ENCODE data around the gene IGF1.
"Not testable (repeated sequence)": the region's sequence is repeated elsewhere in the genome, so short reads cannot be mapped to it uniquely, and the experiment has no call there.

The IGF1 gene

DNA sequence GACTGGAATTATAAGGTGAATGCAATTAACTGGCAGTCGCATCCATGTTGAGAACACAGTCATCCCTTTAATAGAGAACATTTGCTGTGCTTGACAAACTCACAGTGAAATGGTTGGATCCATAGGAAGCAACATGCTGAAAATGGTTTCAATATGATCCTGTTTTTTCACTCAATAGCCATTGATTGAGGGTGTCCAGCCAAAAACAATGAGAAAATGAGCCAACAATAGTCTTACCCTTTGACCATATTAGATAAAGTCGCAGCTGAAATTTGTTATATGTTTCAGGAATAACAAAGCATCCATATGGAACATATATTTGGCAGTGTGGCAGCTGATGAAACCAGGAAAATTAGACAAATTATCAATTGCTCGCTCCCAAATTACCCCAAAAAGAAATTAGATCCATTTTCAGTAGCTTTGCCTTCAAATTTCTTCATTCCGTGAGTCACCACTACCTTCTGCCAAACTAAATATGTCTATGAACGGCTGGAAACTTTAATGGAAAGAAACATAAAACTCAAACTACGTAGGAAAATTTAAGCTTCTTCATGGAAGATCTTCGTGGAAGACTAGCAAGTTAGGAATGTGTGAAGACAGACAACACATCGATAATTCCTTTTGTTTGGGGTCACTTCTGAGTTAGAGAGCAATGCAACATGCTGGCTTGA lies 17.4 kb downstream of the IGF1 start:
- DNase-seq (ENCODE audit: low read depth in 3 of 3, low spot score in 1 of 3): no peak

DNA sequence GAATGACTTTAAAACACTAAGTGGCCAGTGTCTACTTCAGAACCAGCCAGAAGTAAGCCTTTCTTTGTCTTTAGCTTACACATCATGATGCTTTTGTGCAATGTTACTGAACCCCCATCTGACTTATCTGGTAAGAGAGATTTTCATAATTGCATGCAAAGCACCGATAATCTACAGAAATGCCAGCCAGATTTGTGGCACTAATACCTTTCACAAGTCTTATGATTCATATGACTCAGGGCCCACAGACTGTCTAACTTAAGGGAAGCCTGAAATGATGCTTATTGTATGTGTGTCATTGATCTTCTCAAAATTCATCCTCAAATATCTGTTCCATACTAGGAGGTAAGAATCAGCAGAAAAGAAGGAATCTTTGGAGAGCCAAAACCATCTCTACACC lies 18.0 kb downstream of the IGF1 start:
- no peak for DNase-seq (ENCODE audit: low read depth in 3 of 3, low spot score in 1 of 3)

DNA sequence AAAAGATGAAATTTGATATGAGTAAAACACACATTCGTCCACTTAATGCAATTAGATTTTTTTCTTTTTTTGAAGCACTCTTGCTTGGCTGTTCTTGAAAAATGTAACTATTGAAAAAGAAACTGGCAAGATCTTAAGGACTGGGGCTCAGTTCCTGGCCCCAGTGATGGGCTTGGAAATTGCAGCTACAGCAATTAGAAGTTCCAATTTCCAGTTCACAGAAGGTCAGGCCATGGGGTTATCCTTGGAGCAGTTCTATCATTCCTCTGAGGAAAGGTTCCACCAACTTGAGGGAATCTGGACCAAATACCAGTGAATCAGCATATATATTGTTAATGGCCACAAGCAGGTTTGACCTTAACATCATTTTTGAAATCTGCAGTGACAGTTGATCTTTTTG lies 18.9 kb downstream of the IGF1 start:
- no peak for DNase-seq (ENCODE audit: low read depth in 3 of 3, low spot score in 1 of 3)

DNA sequence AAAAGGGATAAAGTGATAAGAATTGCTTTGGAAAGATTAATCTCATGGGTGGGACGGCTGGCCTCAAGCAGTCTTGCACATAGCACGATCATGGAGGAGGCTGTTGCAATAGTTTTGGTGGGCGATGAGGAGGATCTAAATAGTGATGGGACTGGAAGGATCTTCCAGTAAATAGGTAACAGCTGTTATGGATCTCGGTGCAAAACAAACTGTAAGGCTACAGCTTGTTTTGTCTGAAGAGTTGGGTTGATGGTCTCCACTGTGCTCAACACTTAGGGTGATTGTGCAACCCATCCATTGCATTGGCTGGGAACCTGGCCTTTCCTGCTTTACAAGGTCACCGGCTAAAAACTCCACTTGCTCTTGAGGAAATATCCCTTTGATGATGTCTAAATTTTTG lies 21.0 kb downstream of the IGF1 start:
- no peak for DNase-seq (ENCODE audit: low read depth in 3 of 3, low spot score in 1 of 3)

DNA sequence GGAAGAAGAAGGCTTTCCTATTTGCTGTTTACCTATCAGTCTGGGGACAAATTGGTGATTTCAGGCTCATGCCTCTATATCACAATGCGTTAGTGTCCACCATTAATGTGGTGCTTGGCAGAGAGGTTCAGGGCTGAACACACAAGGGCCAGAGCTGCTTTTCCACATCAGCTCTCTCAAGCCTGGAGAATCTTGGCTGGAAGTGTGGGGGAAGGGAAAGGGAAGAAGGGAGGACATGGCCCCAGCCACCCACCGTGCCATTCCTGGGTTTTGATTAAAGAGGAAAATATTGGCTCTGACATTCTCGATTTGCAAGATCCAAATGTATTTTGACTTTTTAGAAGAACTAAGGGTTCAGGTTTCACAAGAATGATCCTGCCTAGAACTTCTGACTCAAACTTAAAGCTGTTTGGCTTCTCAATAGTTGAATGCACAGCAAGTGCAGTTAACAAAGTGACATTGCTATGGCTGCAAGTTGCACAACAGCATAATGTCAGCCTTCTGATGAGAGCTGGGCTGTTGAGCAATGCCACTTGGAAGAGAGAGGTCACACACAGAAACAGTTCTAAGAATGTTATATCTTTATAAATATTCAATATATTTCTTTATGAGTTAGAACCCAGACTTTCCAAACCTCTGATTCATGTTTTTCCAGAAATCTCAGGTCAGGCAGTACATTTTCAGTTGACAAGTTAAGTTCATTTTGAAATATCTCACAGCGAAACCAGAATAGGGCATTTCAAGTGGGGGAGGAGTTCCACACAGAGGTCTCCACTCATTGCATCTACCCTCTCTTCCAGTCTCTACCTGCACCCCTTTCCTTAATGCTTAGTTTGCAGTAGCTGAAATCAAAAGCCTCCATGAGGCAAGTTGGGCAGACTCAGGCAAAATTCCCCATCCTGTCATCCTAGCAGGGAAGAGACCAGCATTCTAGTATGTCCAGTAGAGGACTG lies 25.3 kb downstream of the IGF1 start:
- no peak for DNase-seq (ENCODE audit: low read depth in 3 of 3, low spot score in 1 of 3)

DNA sequence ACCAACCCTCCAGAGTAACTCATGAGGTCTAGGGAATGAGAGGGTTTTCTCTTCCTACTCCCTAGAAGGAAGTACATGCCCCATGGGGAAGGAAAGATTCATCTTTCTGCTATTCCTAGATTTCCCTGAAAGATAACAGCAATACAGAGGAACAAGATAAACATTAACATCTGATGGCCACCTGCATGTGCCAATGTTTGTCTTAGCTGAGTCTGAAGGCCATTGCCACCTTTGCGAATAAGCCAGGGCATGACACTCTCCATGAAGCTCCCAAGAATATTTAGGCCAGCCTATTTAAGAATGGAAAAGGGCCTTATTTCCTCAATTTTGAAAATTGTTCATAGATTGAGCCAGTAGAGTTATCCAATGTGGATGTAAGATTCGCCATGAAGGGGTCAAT lies 26.0 kb downstream of the IGF1 start:
- no peak for DNase-seq (ENCODE audit: low read depth in 3 of 3, low spot score in 1 of 3)

DNA sequence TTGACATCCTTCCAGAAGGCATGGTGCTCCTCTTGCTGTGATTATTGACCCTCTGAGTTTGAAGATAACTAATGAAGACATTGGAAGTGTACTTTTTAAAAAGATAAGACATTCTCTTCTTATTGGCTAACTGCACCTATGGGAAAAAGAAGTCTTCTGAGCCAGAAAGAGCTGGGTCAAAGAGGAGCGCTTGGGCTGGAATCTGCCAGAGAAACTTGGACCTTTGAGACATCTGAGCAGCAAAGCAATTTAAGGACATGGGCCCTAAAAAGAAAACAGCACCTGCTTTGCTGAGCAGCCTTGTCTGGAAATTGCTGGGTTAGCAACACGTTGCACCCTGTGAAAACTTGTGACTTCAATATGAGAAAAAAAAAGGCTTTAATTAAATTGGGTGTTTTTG lies 27.8 kb downstream of the IGF1 start:
- DNase-seq (ENCODE audit: low read depth in 3 of 3, low spot score in 1 of 3): no peak

DNA sequence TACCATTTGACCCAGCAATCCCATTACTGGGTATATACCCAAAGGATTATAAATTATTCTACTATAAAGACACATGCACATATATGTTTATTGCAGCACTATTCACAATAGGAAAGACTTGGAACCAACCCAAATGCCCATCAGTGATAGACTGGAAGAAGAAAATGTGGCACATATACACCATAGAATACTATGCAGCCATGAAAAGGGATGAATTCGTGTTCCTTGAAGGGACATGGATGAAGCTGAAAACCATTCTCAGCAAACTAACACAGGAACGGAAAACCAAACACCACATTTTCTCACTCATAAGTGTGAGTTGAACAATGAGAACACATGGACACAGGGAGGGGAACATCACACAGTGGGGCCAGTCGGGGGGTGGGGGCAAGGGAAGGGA lies 31.3 kb downstream of the IGF1 start:
- DNase-seq (ENCODE audit: low read depth in 3 of 3, low spot score in 1 of 3): not testable (repeated sequence)

DNA sequence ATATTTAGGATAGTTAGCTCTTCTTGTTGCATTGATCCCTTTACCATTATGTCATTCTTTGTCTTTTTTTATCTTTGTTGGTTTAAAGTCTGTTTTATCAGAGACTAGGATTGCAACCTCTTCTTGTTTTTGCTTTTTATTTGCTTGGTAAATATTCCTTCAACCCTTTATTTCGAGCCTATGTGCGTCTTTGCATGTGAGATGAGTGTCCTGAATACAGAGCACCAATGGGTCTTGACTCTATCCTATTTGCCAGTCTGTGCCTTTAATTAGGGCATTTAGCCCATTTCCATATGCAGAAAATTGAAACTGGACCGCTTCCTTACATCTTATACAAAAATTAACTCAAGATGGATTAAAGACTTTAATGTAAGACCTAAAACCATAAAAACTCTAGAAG lies 32.9 kb downstream of the IGF1 start:
- DNase-seq (ENCODE audit: low read depth in 3 of 3, low spot score in 1 of 3): not testable (repeated sequence)

DNA sequence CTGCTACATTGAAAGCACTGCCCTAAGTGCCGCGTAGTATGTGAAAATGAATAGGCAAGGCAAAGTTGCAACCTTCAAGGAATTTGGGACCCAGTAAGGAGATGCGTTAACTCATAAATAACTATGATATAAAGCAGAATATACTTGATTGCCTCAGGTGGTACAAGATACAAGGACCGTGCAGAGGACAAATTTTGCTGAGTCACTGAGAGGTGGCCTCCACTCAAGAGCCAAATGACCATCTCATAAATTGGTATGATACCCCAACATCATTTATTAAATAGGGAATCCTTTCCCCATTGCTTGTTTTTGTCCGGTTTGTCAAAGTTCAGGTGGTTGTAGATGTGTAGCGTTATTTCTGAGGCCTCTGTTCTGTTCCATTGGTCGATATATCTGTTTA lies 35.7 kb downstream of the IGF1 start:
- no peak for DNase-seq (ENCODE audit: low read depth in 3 of 3, low spot score in 1 of 3)

DNA sequence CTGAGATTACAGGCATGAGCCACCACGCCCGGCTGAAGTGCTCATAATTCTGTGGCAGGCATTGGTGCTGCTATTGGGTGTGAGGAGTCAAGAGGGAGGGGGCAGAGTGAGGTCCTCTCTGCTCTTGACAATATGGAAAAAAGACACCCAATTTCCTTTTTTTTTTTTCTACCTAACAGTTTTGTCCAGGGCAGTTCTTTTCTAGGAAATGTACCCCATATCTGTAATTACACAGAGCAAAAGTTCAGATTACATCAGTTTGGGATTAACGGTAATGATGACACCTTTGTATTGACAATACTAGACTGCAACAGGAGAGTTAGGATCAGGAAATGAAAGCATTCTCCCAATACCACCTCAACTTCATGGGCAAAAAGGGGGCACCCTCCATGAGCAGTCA lies 36.3 kb downstream of the IGF1 start:
- DNase-seq (ENCODE audit: low read depth in 3 of 3, low spot score in 1 of 3): no peak

DNA sequence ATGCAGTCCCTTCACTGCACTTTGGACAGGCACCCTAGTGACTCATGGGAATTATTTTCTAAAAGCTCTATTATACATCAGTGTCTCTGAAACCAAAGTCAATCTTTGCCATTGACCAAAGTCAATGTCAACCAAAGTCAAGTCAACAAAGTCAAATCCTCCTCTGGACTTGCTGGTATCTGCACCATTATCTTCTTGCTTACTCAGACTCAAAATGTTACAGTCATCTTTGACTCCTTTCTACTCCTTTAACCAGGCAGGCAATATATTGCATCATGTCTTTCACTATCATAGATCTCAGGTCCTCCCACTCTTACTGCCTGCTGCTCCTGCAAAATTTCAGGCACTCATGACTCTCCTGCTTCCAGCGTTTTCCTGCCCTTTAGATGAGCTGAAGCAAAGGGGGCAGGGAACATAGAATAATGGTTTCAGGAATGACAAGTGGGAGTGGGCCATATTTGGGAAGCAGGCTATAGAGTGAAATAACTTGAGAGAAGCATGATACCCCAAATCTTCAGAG lies 39.2 kb downstream of the IGF1 start:
- no peak for DNase-seq (ENCODE audit: low read depth in 3 of 3, low spot score in 1 of 3)

DNA sequence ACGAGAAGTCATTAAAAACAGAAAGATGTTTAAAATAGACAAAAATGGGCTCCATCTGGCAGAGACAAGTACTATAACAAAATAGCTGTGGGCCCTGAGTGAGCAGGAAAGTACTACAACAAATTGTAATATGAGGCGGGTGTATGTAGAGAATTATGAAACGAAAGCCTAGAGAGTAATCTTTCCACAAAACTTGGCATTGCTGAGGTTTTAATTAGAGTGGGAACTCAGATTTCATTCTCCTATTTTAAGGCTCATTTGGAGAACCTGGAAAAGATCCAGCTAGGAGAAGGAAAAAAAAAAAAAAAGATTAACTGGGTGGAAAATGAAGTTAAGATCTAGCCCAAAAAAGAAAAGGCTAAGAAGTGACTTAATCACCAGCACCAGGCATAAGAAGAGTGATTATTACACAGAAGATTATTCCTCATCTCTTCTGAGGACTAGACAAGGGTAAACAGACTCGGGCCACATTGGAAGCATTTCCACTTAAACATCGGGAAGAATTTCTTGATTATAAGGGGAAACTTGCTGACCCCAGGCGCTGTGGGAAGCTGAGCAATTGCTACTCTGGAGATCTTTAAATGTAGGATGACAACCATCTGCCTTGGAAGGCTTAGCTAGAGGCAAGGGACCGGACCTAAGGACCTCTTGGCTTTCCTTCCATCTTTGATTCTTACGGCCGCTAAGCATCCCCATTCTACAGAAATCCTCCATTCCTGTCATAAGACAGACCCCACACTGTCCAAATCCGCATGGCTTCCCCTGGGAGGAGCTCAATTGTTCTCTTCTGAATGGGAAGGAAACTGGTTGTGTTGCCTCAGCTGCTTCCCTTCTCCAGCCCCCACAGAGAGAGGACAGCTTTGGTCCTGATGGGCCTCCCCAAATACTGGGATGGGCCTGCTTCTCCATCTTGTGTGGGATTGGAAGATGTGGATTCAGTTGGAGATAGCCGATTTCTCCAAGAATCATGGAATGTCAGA lies 40.6 kb downstream of the IGF1 start:
- no peak for DNase-seq (ENCODE audit: low read depth in 3 of 3, low spot score in 1 of 3)

DNA sequence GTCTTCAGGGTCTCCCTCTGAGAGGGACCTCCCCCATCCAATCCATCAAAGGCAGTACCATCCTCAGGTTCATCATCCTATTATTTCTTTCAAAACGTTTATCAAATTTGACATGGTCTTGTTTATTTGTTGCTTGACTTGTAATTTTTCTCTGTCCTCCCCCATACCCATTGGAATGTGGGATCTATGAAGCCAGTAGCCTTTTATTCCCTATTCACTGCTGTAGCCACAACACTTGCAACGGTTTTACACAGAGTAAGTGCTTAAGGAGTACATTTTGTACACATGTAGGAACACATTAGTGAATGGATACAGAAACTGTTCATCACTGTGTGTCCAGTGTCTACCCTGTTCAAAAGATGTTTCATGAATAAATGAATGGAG lies 41.5 kb downstream of the IGF1 start:
- no peak for DNase-seq (ENCODE audit: low read depth in 3 of 3, low spot score in 1 of 3)

DNA sequence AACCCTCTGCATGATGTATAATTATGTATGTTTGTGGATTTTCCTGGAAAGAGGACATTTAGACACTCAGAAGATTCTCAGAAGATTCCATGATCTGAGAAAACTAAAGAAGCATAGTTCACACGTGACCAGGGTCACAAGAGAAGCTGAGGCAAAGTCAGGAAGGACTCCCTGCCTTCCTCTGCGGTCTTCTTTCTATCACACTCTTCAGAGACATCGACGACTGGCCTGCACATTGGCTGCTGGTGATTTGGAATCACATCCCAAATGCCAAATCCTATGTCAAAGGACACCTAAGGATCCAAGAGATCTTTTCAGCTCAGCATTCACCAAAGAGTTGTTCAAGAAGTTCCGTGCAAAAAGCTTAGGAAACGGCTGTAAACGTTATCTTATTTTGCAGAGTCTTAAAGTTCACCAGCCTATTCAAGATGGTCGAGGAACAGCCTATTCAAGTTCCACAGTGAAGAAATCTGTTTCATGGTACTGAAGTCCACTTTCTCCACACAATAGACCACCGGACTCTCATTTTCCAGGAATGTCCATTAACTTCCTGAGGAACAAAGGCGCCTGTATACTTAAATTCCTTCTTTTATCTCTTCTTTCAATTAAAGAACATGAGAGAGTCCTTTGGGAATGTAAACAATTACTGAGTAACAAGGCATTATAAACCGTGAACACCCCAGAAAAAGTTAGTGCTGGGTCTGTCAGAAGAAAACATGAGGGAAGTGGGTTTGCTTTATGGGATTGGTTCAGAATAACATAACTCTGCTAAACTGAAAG lies 42.1 kb downstream of the IGF1 start:
- DNase-seq (ENCODE audit: low read depth in 3 of 3, low spot score in 1 of 3): no peak

DNA sequence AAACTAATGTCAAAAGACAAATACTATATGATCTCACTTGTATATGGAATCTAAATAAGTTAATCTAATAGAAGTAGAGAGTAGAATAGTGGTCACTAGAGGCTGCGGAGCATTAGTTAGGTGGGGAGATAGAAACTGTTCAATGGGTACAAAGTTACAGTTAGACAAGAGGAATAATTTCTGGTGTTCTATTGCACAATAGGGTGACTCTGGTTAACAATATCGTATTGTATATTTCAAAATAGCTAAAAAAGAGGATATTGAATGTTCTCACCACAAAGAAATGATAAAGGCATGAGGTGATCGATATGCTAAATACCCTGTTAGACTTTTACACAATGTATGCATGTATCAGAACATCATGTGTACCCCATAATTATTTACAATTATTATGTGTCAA lies 42.9 kb downstream of the IGF1 start:
- no peak for DNase-seq (ENCODE audit: low read depth in 3 of 3, low spot score in 1 of 3)

DNA sequence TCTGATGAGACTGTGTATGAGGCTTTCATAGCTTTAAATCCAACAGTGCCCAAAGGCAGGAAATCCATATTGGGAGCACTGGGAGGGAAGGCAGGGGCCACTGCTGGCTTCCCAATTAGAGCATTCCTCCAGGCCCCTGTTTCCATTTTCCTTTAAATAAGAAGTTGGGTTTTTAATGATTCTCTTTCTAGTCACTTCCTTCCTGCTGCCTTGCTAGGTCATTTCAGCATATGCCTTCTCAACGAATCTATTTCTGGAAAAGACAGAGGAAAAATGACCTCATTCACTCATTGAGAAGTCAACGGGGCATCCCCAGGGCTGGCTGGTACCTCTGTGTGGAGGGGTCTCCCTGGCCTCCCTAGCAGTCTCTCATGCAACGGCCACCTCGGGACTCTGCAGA lies 43.5 kb downstream of the IGF1 start:
- DNase-seq (ENCODE audit: low read depth in 3 of 3, low spot score in 1 of 3): no peak

DNA sequence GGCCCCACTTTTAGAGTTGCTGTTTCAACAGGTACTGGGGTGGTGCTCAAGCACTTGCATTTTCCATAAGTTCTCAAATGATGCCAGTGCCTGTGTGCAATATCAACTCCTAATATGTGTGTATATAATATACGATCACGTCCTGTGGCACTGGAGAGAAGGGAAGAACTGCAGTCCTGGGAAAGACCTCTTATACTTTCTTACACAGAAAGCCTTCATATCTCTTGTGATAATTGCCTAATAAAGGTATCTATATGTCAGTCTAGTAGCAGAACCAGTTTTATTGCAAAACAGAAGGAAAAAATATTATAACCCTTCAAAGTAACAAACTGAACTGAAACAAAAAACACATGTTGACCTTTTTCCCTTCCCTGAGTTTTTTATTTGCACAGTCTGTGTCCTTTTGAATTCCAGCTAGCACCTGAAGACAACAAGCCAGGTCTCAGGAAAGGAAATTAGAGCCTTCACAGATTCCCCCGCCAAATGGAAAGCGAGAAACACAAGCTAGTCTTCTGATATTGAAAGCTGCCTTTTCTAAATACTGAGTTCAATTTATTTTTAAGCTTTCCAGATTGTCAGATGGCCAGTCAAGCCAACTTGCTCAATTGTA lies 44.4 kb downstream of the IGF1 start:
- no peak for DNase-seq (ENCODE audit: low read depth in 3 of 3, low spot score in 1 of 3)

DNA sequence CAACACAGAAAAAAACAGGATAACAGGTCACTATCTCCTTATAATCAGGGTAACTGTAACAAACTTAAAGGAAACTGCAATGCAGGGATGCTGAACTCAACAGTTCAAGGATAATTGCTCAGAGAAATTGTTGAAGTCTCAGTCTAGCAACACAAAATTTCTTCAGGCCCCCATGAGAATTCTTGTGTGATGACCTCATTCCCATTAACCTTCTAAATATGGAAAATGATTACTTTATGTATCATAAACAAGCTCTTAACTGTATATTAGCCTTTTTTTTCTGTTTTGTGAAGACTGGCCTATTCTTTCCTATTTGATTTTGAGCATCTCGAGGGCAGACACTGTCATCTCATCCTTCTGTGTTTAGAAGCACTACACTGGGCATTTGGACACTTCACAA lies 47.1 kb downstream of the IGF1 start:
- DNase-seq (ENCODE audit: low read depth in 3 of 3, low spot score in 1 of 3): no peak

DNA sequence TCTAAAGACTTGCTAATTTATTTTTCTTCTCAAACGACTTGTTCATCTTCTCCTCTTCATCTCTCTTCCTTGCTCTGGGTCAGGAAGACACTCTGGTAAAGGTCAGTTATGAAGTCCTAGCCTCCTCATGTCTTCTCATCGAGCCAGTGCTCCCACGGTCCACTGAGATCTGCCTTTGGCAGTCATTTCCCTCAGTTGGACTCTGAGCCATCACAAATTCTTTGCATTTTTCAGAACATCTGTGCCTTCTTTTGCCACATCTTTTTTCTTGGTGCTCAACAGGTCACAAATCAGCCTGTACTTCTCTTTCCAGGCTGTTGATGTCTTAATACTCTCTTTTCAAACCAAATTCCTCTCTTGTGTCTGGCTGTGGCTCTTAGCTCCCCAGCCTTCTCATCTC lies 49.7 kb downstream of the IGF1 start:
- no peak for DNase-seq (ENCODE audit: low read depth in 3 of 3, low spot score in 1 of 3)
